Gastroesophageal sphincter (tissue), 4 donors: ENCODE measurements around the gene OR13A1. TPM values are rescaled to one million over a fixed set of nuclear protein-coding genes. Genes with fewer than 3 reads are reported as not detected.
"Not testable (repeated sequence)": the region's sequence is repeated elsewhere in the genome, so short reads cannot be mapped to it uniquely, and the experiment has no call there.

Source experiments
- ATAC-seq: fragments of 150-250 bp; one replicate; pipeline ENCODE4 v1.9.1; 2016; ENCODE audit warnings: mild to moderate bottlenecking, moderate library complexity
- H3K27ac ChIP-seq, 4 donors: fragments of 200-600 bp; sonication (generic) in 3 of 4; 1 replicate in 3 of 4; 2 replicates in 1 of 4; pipeline ENCODE4 v1.5.1; 2016 to 2019
- H3K27me3 ChIP-seq: fragments of 200-600 bp; sonication (generic); one replicate; pipeline ENCODE4 v1.5.1; 2019
- H3K36me3 ChIP-seq, 2 donors: fragments of 200-600 bp; sonication (generic); one replicate each; pipeline ENCODE4 v1.5.1; 2019; ENCODE audit warnings: control low read depth in 1 of 2
- H3K4me1 ChIP-seq, 3 donors: fragments of 200-600 bp; sonication (generic); 1 replicate in 2 of 3; 2 replicates in 1 of 3; pipeline ENCODE4 v1.5.1; 2016 to 2019; ENCODE audit warnings: control low read depth in 2 of 3
- H3K4me3 ChIP-seq, 2 donors: fragments of 200-600 bp; sonication (generic); one replicate each; pipeline ENCODE4 v1.5.1; 2019; ENCODE audit warnings: mild to moderate bottlenecking in 1 of 2, moderate library complexity in 1 of 2
- H3K9me3 ChIP-seq, 3 donors: fragments of 200-600 bp; sonication (generic); one replicate each; pipeline ENCODE4 v1.5.1; 2017 to 2019; ENCODE audit warnings: control low read depth in 2 of 3
- CTCF ChIP-seq, 4 experiments: fragments of 200-600 bp in 2 of 4; fragments of 450-650 bp in 2 of 4; sonication (generic) in 1 of 4; IDR thresholded peaks; one replicate each; pipeline ENCODE4 v1.5.1; 2017 to 2019; ENCODE audit warnings: antibody characterized with exemption in 4 of 4, mild to moderate bottlenecking in 2 of 4, moderate library complexity in 2 of 4
- EP300 ChIP-seq: sonication (generic); formaldehyde crosslinking; IDR thresholded peaks from one replicate; pipeline ENCODE4 v1.6.1; 2017; ENCODE audit warnings: antibody characterized with exemption, mild to moderate bottlenecking
- POLR2A ChIP-seq, 2 donors: fragments of 450-650 bp; IDR thresholded peaks; one replicate each; pipeline ENCODE4 v1.6.1; 2017; ENCODE audit warnings: antibody characterized with exemption in 2 of 2, mild to moderate bottlenecking in 2 of 2, moderate library complexity in 1 of 2
- POLR2AphosphoS5 ChIP-seq: sonication (generic); formaldehyde crosslinking; IDR thresholded peaks from one replicate; pipeline ENCODE4 v1.6.1; 2017; ENCODE audit warnings: antibody characterized with exemption
- WGBS, 2 donors: methylation state at CpG; one replicate each; pipeline ENCODE4 v1.1.5; 2018; ENCODE audit warnings: low coverage in 1 of 2; 5-methylcytosine and 5-hydroxymethylcytosine counted together
- total RNA-seq, 4 donors: library from RNA; depleted of rRNA; stranded (reverse); fragments of >200 nt; gene quantifications; one replicate each; pipeline ENCODE4 v1.1.0, GENCODE V29; 2016

OR13A1 gene
- total RNA-seq, 4 donors from 2014 or later = not detected

- ATAC-seq = no peak
Observed at GRCh38 chr10:45286980-45287379, 28.4 kb downstream of the OR13A1 start.

DNA sequence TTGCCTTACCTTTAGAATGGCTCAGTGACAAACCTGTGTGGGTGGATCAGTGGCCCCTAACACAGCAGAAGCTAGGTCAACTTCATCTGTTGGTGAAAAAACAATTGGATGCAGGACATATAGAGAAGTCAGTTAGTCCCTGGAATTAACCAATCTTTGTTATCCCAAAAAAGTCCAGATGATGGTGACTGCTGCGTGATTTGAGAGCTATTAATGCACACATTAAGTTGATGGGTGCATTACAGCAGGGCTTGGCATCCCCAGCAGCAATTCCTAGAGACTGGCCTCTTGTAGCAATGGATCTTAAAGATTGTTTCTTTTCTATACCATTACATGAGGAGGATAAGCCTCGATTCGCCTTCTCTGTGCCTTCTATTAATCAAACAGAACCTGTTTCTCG is 33.3 kb downstream of the OR13A1 start:
- no peak for TF ChIP-seq EP300
- no peak for TF ChIP-seq POLR2A (IDR thresholded peaks at IDR 0.05)
- no peak for TF ChIP-seq POLR2AphosphoS5
- TF ChIP-seq CTCF (IDR thresholded peaks at IDR 0.05) = no peak
- Histone ChIP-seq H3K4me3 (no peak overlapping the region), H3K4me1 (no peaks in the 10 kb centered on the region), H3K9me3 (no peaks in the 10 kb centered on the region), H3K27me3 (no peaks in the 10 kb centered on the region), H3K36me3 (no peaks in the 10 kb centered on the region), H3K27ac (no peak overlapping the region)
- ATAC-seq = no peak
- WGBS, 2 donors = 43 to 54% methylated on average over 4 of the region's 4 CpGs

More at GRCh38 chr10:45286980-45287379, 28.4 kb downstream of the OR13A1 start:
- Histone ChIP-seq H3K4me1 (no peaks in the 10 kb centered on the region), H3K27me3 (no peaks in the 10 kb centered on the region), H3K27ac (no peak overlapping the region), H3K4me3 (no peak overlapping the region), H3K36me3 (no peaks in the 10 kb centered on the region), H3K9me3 (no peaks in the 10 kb centered on the region)
- TF ChIP-seq EP300 = no peak
- no peak for TF ChIP-seq CTCF (IDR thresholded peaks at IDR 0.05)
- TF ChIP-seq POLR2A (IDR thresholded peaks at IDR 0.05) = no peak
- no peak for TF ChIP-seq POLR2AphosphoS5
- WGBS, 2 donors = 67 to 83% methylated on average over 1 of the region's 1 CpG

DNA sequence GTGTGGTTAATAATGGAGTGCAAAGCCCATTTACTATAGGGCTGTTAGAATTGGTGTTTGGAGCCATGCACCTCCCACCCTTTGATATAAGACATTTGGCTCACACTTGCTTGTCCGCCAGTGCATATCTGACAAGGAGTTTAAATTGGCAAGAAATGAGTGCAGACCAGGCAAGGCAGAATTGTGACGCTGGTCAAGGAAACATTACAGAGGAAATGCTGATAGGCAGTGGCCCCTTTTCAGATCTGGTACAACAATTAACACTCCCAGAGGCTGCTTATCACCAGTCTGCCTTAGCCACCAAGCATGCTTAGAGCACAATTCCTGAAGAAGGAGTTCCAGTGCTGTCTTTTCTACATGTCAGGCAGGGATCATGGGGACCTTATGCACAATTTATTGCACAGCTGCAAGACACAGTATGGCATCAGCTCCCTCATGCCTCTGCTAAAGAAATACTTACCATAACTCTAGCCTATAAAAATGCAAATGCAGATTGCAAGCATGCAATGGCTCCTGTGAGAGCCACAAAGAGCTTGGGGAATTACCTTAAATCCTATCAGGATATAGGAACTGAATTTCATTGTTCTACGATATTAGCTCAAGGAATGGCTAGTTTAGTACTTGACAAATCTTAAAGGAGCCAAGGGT is 35.2 kb downstream of the OR13A1 start:
- Histone ChIP-seq H3K4me3 (no peak overlapping the region), H3K27me3 (no peaks in the 10 kb centered on the region), H3K36me3 (no peaks in the 10 kb centered on the region), H3K4me1 (no peaks in the 10 kb centered on the region), H3K9me3 (no peaks in the 10 kb centered on the region), H3K27ac (no peak overlapping the region)
- 13 to 17% methylated on average over 2 of the region's 3 CpGs for WGBS, 2 donors
- no peak for ATAC-seq
- TF ChIP-seq EP300 = no peak
- no peak for TF ChIP-seq POLR2A (IDR thresholded peaks at IDR 0.05)
- no peak for TF ChIP-seq CTCF (IDR thresholded peaks at IDR 0.05)
- TF ChIP-seq POLR2AphosphoS5 = no peak

DNA sequence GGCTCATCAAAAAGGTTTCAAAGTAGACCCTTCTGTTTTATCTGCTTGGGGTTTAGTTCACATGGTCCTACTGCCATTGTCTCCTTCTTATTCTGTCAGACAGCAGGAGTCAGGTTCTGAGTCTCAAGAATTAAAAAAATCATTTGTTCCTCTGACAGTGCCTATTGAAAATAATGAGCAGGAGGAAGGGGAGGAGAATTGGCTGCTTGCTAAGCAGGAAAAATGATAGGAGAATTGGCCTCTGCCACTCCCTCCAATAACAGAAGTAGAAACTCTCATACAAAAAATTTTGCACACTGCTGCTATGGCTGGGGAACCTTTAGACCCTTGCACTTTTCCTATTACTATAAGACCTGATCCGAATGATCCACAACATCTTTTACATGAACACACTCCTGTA is 35.7 kb downstream of the OR13A1 start:
- H3K4me3 ChIP-seq = no peak overlapping the region
- no peak overlapping the region for H3K27ac ChIP-seq
- H3K36me3 ChIP-seq = no peaks in the 10 kb centered on the region
- no peak for TF ChIP-seq POLR2AphosphoS5
- TF ChIP-seq CTCF (IDR thresholded peaks at IDR 0.05) = no peak
- TF ChIP-seq EP300 = no peak
- TF ChIP-seq POLR2A (IDR thresholded peaks at IDR 0.05) = no peak
- ATAC-seq = no peak
- H3K4me1 ChIP-seq = no peaks in the 10 kb centered on the region
- H3K9me3 ChIP-seq = no peaks in the 10 kb centered on the region
- 54 to 89% methylated on average over 1 of the region's 1 CpG for WGBS, 2 donors
- no peaks in the 10 kb centered on the region for H3K27me3 ChIP-seq

DNA sequence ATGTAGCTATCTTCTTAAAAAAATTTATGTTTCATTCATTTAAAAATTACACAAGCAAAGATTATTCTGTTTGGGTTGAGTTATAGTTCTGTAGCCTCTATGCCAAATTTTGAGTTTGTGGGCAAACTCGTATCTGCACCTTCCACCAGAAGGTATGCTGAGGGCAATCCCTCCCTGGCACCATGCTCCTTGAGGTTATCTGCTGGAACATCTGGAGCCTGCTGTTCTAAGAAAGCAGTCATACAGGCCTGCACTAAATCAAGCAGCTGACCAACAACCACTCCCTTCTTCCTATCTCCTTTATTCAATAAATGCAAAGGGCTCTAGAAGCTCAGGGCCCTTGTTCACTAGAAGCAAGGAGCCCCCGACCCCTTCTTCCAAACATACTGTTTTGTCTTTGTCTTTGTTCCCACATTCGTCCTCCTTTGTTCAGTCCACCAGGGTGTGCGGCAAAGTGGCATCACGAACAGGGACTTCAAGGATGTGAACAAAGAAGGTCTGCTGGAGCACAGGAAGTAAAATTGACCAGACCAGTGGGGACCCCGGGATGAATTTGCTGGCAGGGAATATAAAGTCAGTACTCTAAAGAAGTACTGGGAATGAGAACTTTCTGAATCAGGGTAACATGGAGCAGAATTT is 36.4 kb downstream of the OR13A1 start:
- H3K4me3 ChIP-seq = no peak overlapping the region
- no peak for ATAC-seq
- H3K9me3 ChIP-seq = no peaks in the 10 kb centered on the region
- H3K27ac ChIP-seq = no peak overlapping the region
- WGBS, 2 donors = 65 to 69% methylated on average over 3 of the region's 6 CpGs
- TF ChIP-seq POLR2AphosphoS5 (no peak), CTCF (IDR thresholded peaks at IDR 0.05) (no peak), POLR2A (IDR thresholded peaks at IDR 0.05) (no peak), EP300 (no peak)
- H3K4me1 ChIP-seq = no peaks in the 10 kb centered on the region
- no peaks in the 10 kb centered on the region for H3K27me3 ChIP-seq
- H3K36me3 ChIP-seq = no peaks in the 10 kb centered on the region

GRCh38 chr10:45276146-45276545 is 39.3 kb downstream of the OR13A1 start:
- ATAC-seq, H3K9me3 ChIP-seq, H3K36me3 ChIP-seq: not testable (repeated sequence)

More at GRCh38 chr10:45276146-45276545, 39.3 kb downstream of the OR13A1 start:
- not testable (repeated sequence) for H3K27ac ChIP-seq, H3K4me1 ChIP-seq, H3K27me3 ChIP-seq, H3K4me3 ChIP-seq
